Astrocyte (in vitro differentiated cells and primary cell): ENCODE measurements around the gene HECW1. TPM values are rescaled to one million over a fixed set of nuclear protein-coding genes. Genes with fewer than 3 reads are reported as not detected.

ENCODE experiments used
- DNase-seq: peaks from one replicate; pipeline ENCODE4 v3.0.0-alpha.2; 2010; ENCODE audit warnings: low read depth
- FAIRE-seq: peaks from 2 replicates; lab custom pipeline; 2011; peaks lifted over from hg19 to GRCh38; lab: Jason Lieb, UNC
- H2AFZ ChIP-seq: 2 replicates; pipeline ENCODE4 v1.6.0; 2012; ENCODE audit warnings: low read depth, low read length, inconsistent platforms
- H3K27ac ChIP-seq: 2 replicates; pipeline ENCODE4 v1.5.1; 2011; ENCODE audit warnings: low read depth, low read length, inconsistent platforms
- H3K27me3 ChIP-seq: 2 replicates; pipeline ENCODE4 v1.6.0; 2011; ENCODE audit warnings: low read length, inconsistent platforms; ENCODE audit not compliant: insufficient read depth
- H3K36me3 ChIP-seq: 2 replicates; pipeline ENCODE4 v1.5.1; 2011; ENCODE audit warnings: low read length, inconsistent platforms; ENCODE audit not compliant: insufficient read depth
- H3K4me1 ChIP-seq: 2 replicates; pipeline ENCODE4 v1.5.1; 2011; ENCODE audit warnings: low read length, inconsistent platforms; ENCODE audit not compliant: insufficient read depth
- H3K4me2 ChIP-seq: 2 replicates; pipeline ENCODE4 v1.6.0; 2012; ENCODE audit warnings: low read length, inconsistent platforms
- H3K4me3 ChIP-seq: 2 replicates; pipeline ENCODE4 v1.5.1; 2011; ENCODE audit warnings: low read depth, mild to moderate bottlenecking, low read length, inconsistent platforms; ENCODE audit not compliant: insufficient read depth
- H3K79me2 ChIP-seq: 2 replicates; pipeline ENCODE4 v1.6.0; 2012; ENCODE audit warnings: mild to moderate bottlenecking, low read length, inconsistent platforms; ENCODE audit not compliant: insufficient read depth
- H3K9ac ChIP-seq: 2 replicates; pipeline ENCODE4 v1.6.0; 2012; ENCODE audit warnings: mild to moderate bottlenecking, low read length, inconsistent platforms
- H3K9me3 ChIP-seq: 2 replicates; pipeline ENCODE4 v1.5.1; 2012; ENCODE audit warnings: low read depth, mild to moderate bottlenecking, low read length, inconsistent platforms; ENCODE audit not compliant: insufficient read depth
- H4K20me1 ChIP-seq: 2 replicates; pipeline ENCODE4 v1.6.0; 2012; ENCODE audit warnings: low read length, inconsistent platforms; ENCODE audit not compliant: insufficient read depth
- H3K27ac Mint-ChIP-seq: one replicate; pipeline ENCODE4 v1.8.0; 2021; ENCODE audit warnings: mild to moderate bottlenecking, mixed read lengths; ENCODE audit not compliant: unreplicated experiment
- H3K27me3 Mint-ChIP-seq: one replicate; pipeline ENCODE4 v1.8.0; 2021; ENCODE audit warnings: low read depth, mixed read lengths; ENCODE audit not compliant: unreplicated experiment
- H3K36me3 Mint-ChIP-seq: one replicate; pipeline ENCODE4 v1.8.0; 2021; ENCODE audit warnings: low read depth, mixed read lengths; ENCODE audit not compliant: unreplicated experiment
- H3K4me1 Mint-ChIP-seq: one replicate; pipeline ENCODE4 v1.8.0; 2021; ENCODE audit warnings: low read depth, mixed read lengths; ENCODE audit not compliant: unreplicated experiment
- H3K4me3 Mint-ChIP-seq: one replicate; pipeline ENCODE4 v1.8.0; 2021; ENCODE audit warnings: mild to moderate bottlenecking, moderate library complexity, mixed read lengths; ENCODE audit not compliant: unreplicated experiment
- H3K9me3 Mint-ChIP-seq: one replicate; pipeline ENCODE4 v1.8.0; 2021; ENCODE audit warnings: mild to moderate bottlenecking, mixed read lengths; ENCODE audit not compliant: unreplicated experiment
- CTCF ChIP-seq: IDR thresholded peaks from 2 replicates; pipeline ENCODE4 v1.5.1; 2011; ENCODE audit warnings: low read depth, mild to moderate bottlenecking, inconsistent platforms, low read length, moderate library complexity; ENCODE audit not compliant: insufficient read depth
- EZH2 ChIP-seq: IDR thresholded peaks from 2 replicates; pipeline ENCODE4 v1.6.1; 2012; ENCODE audit warnings: mild to moderate bottlenecking, low read length, inconsistent platforms; ENCODE audit not compliant: insufficient read depth
- total RNA-seq: library from RNA; stranded (reverse); gene quantifications from 2 replicates; pipeline ENCODE4 v1.2.1, GENCODE V29; 2021

Gene HECW1
- total RNA-seq, 1 donor from 2014 or later: 3.3 TPM

GRCh38 chr7:43124388-43124787 lies 11.9 kb downstream of the HECW1 start:
- peaks cover 7% of the 10 kb centered on the region for H3K4me1 ChIP-seq
- FAIRE-seq (no peak), DNase-seq (no peak)
- H3K9ac ChIP-seq: no peak overlapping the region
- H3K36me3 ChIP-seq: no peaks in the 10 kb centered on the region
- Mint-ChIP-seq H3K27me3 (no peaks in the 10 kb centered on the region), H3K36me3 (no peaks in the 10 kb centered on the region), H3K27ac (no peak overlapping the region), H3K4me1 (peaks cover 2% of the 10 kb centered on the region), H3K9me3 (peaks cover 1% of the 10 kb centered on the region), H3K4me3 (no peak overlapping the region)
- no peaks in the 10 kb centered on the region for H3K9me3 ChIP-seq
- no peak overlapping the region for H3K4me3 ChIP-seq
- H3K27me3 ChIP-seq: no peaks in the 10 kb centered on the region
- no peak overlapping the region for H3K4me2 ChIP-seq
- no peaks in the 10 kb centered on the region for H3K79me2 ChIP-seq
- H2AFZ ChIP-seq: no peak overlapping the region
- H3K27ac ChIP-seq: no peak overlapping the region
- no peaks in the 10 kb centered on the region for H4K20me1 ChIP-seq
- TF ChIP-seq CTCF (no peak), EZH2 (no peak)

DNA sequence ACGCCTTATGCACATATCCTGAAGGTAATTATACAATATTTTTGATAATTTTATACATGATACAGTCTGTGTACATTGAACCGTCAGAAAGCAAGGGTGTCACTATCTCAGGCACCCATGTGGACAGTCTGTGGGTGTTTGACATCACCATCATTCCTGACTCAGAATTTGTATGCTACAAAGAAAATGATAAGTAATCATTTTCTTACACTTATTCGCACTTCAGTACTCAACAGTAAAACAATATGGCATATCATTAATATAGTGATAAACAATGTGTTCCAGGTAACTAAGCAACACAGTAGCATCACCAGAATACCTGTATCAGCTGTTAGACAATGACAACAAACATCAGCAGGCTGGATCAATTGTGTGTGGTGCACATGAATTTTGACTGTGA lies 17.9 kb downstream of the HECW1 start:
- no peaks in the 10 kb centered on the region for H3K9me3 ChIP-seq

More for the DNA sequence above, 17.9 kb downstream of the HECW1 start:
- no peak for FAIRE-seq
- Histone ChIP-seq H3K4me3 (no peak overlapping the region), H3K9ac (no peak overlapping the region), H3K79me2 (no peaks in the 10 kb centered on the region), H3K27me3 (no peaks in the 10 kb centered on the region), H3K27ac (no peak overlapping the region), H4K20me1 (no peaks in the 10 kb centered on the region), H2AFZ (no peak overlapping the region), H3K4me2 (no peak overlapping the region), H3K4me1 (peaks cover 4% of the 10 kb centered on the region), H3K36me3 (no peaks in the 10 kb centered on the region)
- H3K27ac Mint-ChIP-seq: no peak overlapping the region
- H3K36me3 Mint-ChIP-seq: no peaks in the 10 kb centered on the region
- no peaks in the 10 kb centered on the region for H3K27me3 Mint-ChIP-seq
- no peak for DNase-seq
- H3K4me3 Mint-ChIP-seq: no peak overlapping the region
- peaks cover 6% of the 10 kb centered on the region for H3K4me1 Mint-ChIP-seq
- no peak for TF ChIP-seq CTCF
- TF ChIP-seq EZH2: no peak
- H3K9me3 Mint-ChIP-seq: no peaks in the 10 kb centered on the region
